ENCODE measurements around the gene ANTXRL. TPM values are rescaled to one million over a fixed set of nuclear protein-coding genes. Genes with fewer than 3 reads are reported as not detected.

Gene ANTXRL
- polyA plus RNA-seq, 1 of the 3 experiments (the other 2 are of a cell fraction), result not detected

GRCh38 chr10:46308113-46308415 is 21.3 kb downstream of the ANTXRL start:
- Histone ChIP-seq H3K79me2 (ENCODE audit: insufficient read depth) (no peaks in the 10 kb centered on the region), H3K27me3 (ENCODE audit: insufficient read depth) (no peaks in the 10 kb centered on the region; the same call in 1 of the 2 replicates), H3K9me3 (no peaks in the 10 kb centered on the region), H3K27ac (ENCODE audit: low read depth in 2 of 2, low read length in 1 of 2) (no peak overlapping the region), H3F3A (replicated peaks; ENCODE audit: insufficient read depth) (no peaks in the 10 kb centered on the region), H3K4me3 (ENCODE audit: low read depth in 2 of 2, low read length in 1 of 2) (no peak overlapping the region), H3K36me3 (replicated peaks in 1 of 2; ENCODE audit: control insufficient read depth in 1 of 2, insufficient read depth in 2 of 2, low read length in 1 of 2) (no peaks in the 10 kb centered on the region), H3K4me2 (no peak overlapping the region), H2AFZ (ENCODE audit: low read depth) (no peak overlapping the region), H3K9ac (no peak overlapping the region), H3K9me2 (no peaks in the 10 kb centered on the region), H4K20me1 (ENCODE audit: insufficient read depth) (no peaks in the 10 kb centered on the region), H3K4me1 (ENCODE audit: control insufficient read depth in 1 of 2, insufficient read depth in 2 of 2, low read depth in 1 of 2, low read length in 1 of 2) (peaks cover 0 to 6% of the 10 kb centered on the region in 2 experiments; a peak in 1 of 4 replicates)
- ChIA-PET CTCF (no interaction called here), POLR2A (no interaction called here)
- TF ChIP-seq RAD21 (IDR thresholded peaks at IDR 0.05; ENCODE audit: low read length) (no peak), JUND (IDR thresholded peaks at IDR 0.05) (no peak), FOXJ3 (CRISPR knock-in tag; IDR thresholded peaks at IDR 0.05) (no peak), EZH2phosphoT487 (IDR thresholded peaks at IDR 0.05; ENCODE audit: borderline replicate concordance, low read depth) (no peak), CHD2 (IDR thresholded peaks at IDR 0.05; ENCODE audit: low read length, partially characterized antibody) (no peak), RXRA (IDR thresholded peaks at IDR 0.05; ENCODE audit: borderline replicate concordance, low read depth) (no peak), SMC3 (IDR thresholded peaks at IDR 0.05; ENCODE audit: low read depth, low read length) (no peak), TAF1 (IDR thresholded peaks at IDR 0.05; ENCODE audit: borderline replicate concordance, low read depth, low read length) (no peak)
- WGBS (ENCODE audit: low lambda C conversion rate), result 48% methylated on average over 3 of the region's 4 CpGs
- DNase-seq, result no peak

- Histone ChIP-seq H2AFZ (ENCODE audit: low read depth) (no peak overlapping the region), H3K36me3 (replicated peaks in 1 of 2; ENCODE audit: control insufficient read depth in 1 of 2, insufficient read depth in 2 of 2, low read length in 1 of 2) (no peaks in the 10 kb centered on the region), H3K4me2 (no peak overlapping the region), H3K27ac (ENCODE audit: low read depth in 2 of 2, low read length in 1 of 2) (no peak overlapping the region), H3K9me2 (no peaks in the 10 kb centered on the region), H3K27me3 (ENCODE audit: insufficient read depth) (no peaks in the 10 kb centered on the region; the same call in 1 of the 2 replicates), H3K79me2 (ENCODE audit: insufficient read depth) (no peaks in the 10 kb centered on the region), H4K20me1 (ENCODE audit: insufficient read depth) (no peaks in the 10 kb centered on the region), H3F3A (replicated peaks; ENCODE audit: insufficient read depth) (no peaks in the 10 kb centered on the region), H3K9ac (no peak overlapping the region), H3K4me1 (ENCODE audit: control insufficient read depth in 1 of 2, insufficient read depth in 2 of 2, low read depth in 1 of 2, low read length in 1 of 2) (peaks cover 0 to 9% of the 10 kb centered on the region in 2 experiments; a peak in 1 of 4 replicates), H3K4me3 (ENCODE audit: low read depth in 2 of 2, low read length in 1 of 2) (no peak overlapping the region), H3K9me3 (no peaks in the 10 kb centered on the region)
- ChIA-PET CTCF (no interaction called here), POLR2A (no interaction called here)
- WGBS (ENCODE audit: low lambda C conversion rate), result 83% methylated on average over 7 of the region's 21 CpGs
- no peak for DNase-seq
- no peak for TF ChIP-seq USF2 (IDR thresholded peaks at IDR 0.05; ENCODE audit: borderline replicate concordance, low read depth, low read length)
- TF ChIP-seq NRF1 (IDR thresholded peaks at IDR 0.05; ENCODE audit: low read depth, low read length), result no peak
- TF ChIP-seq CHD2 (IDR thresholded peaks at IDR 0.05; ENCODE audit: low read length, partially characterized antibody), result no peak
- TF ChIP-seq MXI1 (IDR thresholded peaks at IDR 0.05; ENCODE audit: low read depth, low read length), result no peak
- TF ChIP-seq GABPA (IDR thresholded peaks at IDR 0.05; ENCODE audit: low read depth), result no peak
- TF ChIP-seq FOXM1 (IDR thresholded peaks at IDR 0.05; ENCODE audit: low read depth), result no peak
- TF ChIP-seq CTCF (IDR thresholded peaks at IDR 0.05), result no peak
- TF ChIP-seq TAF1 (IDR thresholded peaks at IDR 0.05; ENCODE audit: borderline replicate concordance, low read depth, low read length), result no peak
- TF ChIP-seq SMC3 (IDR thresholded peaks at IDR 0.05; ENCODE audit: low read depth, low read length), result no peak
- no peak for TF ChIP-seq MEF2A (IDR thresholded peaks at IDR 0.05; ENCODE audit: borderline replicate concordance, low read depth)
- no peak for TF ChIP-seq IRF3 (IDR thresholded peaks at IDR 0.05; ENCODE audit: low read depth, low read length)
- no peak for TF ChIP-seq POLR2AphosphoS5 (IDR thresholded peaks at IDR 0.05; ENCODE audit: low read depth, low read length)
- no peak for TF ChIP-seq FOXJ3 (CRISPR knock-in tag; IDR thresholded peaks at IDR 0.05)
- TF ChIP-seq JUND (IDR thresholded peaks at IDR 0.05), result no peak
- TF ChIP-seq YY1 (IDR thresholded peaks at IDR 0.05; ENCODE audit: low read depth), result no peak
- TF ChIP-seq EZH2phosphoT487 (IDR thresholded peaks at IDR 0.05; ENCODE audit: borderline replicate concordance, low read depth), result no peak
- TF ChIP-seq FOSL2 (IDR thresholded peaks at IDR 0.05; ENCODE audit: borderline replicate concordance, low read depth), result no peak
- TF ChIP-seq NFIC (IDR thresholded peaks at IDR 0.05; ENCODE audit: borderline replicate concordance), result no peak
Measured at GRCh38 chr10:46308666-46309450, 22.1 kb downstream of the ANTXRL start.
